GM19438 (cell line): ENCODE data around the gene PALLD.
"Not testable (repeated sequence)": the region's sequence is repeated elsewhere in the genome, so short reads cannot be mapped to it uniquely, and the experiment has no call there.

Experiments used
- ATAC-seq: cut with Tn5 transposase; IDR thresholded peaks from one replicate; pipeline ENCODE4 v1.9.1; 2021; ENCODE audit warnings: low read depth; ENCODE audit not compliant: unreplicated experiment

Gene PALLD

DNA sequence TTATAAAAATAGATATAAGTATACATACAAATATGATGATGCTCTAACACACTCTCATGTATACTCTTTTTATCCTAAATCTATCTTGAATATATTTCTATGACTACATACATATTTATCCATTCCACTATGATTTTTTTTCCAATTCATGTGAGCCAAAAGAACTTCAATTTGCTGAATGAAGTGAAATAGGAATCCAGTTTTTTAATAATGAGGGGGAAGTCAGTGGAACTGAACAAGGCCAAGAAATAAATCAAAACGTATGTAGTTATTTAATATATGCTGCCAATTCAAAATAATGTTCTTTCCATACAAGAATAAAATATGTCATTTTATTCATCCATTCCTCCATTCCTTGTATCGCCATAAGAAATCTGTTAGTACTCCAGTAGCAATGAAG lies 6.1 kb upstream of the PALLD start:
- ATAC-seq = no peak

GRCh38 chr4:168491563-168491962 lies 5.3 kb upstream of the PALLD start:
- ATAC-seq = no peak

- ATAC-seq = no peak
Measured at GRCh38 chr4:168498251-168498650, 1.4 kb downstream of the PALLD start.

- ATAC-seq = no peak
Measured at GRCh38 chr4:168499241-168499640, 2.4 kb downstream of the PALLD start.

DNA sequence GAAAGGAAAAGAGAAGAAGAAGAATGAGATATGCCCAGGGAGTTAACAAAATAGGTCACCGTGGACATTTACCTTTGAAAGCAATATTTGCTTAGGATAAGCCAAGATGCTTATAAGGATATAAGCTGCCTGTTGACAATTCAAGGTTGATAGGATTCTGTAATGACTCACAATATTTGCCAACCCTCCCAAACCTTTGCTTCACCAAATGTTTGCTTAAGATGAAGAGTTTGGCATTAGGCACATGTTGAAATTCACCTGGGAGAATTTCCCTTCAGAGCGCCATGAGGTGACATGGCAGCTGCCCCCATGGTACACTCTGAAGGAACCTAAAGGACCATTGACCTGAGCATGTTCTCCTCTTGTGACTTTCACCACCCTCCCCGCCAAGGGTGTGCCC lies 4.6 kb downstream of the PALLD start:
- no peak for ATAC-seq

DNA sequence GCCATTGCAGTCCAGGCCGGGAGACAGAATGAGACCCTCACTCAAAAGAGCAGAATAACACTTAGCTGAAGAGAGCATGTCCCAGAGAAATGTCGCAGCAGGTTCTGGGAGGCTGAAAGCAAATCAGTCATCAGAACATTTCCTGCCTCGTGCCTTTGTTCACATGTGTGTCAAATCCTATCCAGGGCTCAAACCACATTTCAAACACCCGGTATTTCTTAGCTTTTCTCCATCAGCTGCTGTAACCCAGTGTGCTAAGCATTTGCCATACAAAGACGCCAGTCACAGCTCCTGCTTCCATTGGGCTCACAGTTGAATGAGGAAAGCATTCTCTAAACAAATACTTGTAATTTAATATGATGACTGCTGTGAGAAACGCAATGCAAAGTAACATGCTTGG lies 6.0 kb downstream of the PALLD start:
- ATAC-seq = no peak

DNA sequence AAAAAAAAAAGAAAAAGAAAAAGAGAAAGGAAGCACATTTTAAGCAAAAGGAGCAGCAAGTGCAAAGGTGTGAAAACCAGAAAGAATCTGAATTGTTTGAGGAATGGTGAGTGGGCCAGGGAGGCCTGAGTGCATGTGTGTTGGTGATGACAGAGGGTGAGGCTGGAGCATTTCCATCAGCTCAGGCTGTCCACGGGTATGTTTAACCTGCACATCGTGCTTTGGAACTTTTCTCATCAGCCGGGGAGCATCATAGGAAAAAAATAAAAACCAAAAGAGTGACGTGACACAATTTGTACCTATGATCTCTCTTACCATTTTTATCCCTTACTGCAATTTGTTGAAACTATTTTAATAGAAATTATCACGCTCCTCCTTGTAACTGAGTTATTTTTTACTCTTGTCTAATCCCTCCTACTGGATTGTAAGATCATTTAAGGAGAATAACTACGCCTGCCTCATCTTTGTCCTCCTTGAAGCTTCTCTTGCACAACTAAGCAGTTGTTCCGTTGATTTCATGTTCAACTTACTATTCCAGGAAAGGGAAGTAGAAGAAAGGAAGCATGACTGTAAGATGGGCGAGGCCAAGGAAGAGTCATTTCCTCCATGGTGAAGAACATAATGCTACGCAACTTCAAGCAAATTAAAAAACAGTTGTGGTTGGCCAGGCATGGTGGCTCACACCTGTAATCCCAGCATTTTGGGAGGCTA lies 7.0 kb downstream of the PALLD start:
- ATAC-seq = no peak

- no peak for ATAC-seq
Measured at GRCh38 chr4:168504526-168504925, 7.7 kb downstream of the PALLD start.

GRCh38 chr4:168506014-168506413 lies 9.2 kb downstream of the PALLD start:
- ATAC-seq = no peak

- ATAC-seq = no peak
Measured at GRCh38 chr4:168507178-168507815, 10.4 kb downstream of the PALLD start.

DNA sequence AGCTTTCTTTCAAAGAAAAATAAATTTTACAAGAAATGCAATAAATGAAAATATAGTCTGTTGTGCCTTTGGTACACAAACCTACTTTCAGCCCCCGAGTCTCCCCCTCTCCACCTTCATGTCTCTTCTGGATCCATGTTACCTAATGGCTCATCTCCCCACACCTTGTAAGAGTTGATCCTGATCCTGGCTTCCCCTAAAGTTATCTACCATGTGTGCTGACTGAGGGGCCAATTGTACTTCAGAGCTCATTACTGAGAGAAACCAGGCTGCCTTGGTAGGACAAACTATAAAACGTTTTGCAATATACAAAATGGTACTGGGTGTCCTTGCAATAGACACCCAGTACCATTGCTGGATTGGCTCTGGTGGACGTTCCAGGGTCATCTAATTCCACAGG lies 11.8 kb downstream of the PALLD start:
- ATAC-seq = no peak

GRCh38 chr4:168509786-168510185 lies 12.9 kb downstream of the PALLD start:
- no peak for ATAC-seq

GRCh38 chr4:168511780-168512489 lies 15.1 kb downstream of the PALLD start:
- no peak for ATAC-seq

DNA sequence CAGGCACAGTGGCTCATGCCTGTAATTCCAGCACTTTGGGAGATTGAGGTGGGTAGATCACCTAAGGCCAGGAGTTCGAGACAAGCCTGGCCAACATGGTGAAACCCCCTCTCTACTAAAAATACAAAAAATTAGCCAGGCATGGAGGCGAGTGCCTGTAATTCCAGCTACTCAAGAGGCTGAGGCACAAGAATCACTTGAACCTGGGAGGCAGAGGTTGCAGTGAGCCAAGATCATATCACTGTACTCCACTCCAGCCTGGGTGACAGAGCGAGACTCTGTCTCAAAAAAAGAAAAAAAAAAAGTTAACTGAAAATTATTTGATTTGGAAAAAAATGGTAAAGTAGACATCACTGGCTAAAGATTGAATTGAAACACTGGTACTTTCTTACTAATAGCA lies 17.0 kb downstream of the PALLD start:
- not testable (repeated sequence) for ATAC-seq

GRCh38 chr4:168514249-168514852 lies 17.5 kb downstream of the PALLD start:
- ATAC-seq = no peak

DNA sequence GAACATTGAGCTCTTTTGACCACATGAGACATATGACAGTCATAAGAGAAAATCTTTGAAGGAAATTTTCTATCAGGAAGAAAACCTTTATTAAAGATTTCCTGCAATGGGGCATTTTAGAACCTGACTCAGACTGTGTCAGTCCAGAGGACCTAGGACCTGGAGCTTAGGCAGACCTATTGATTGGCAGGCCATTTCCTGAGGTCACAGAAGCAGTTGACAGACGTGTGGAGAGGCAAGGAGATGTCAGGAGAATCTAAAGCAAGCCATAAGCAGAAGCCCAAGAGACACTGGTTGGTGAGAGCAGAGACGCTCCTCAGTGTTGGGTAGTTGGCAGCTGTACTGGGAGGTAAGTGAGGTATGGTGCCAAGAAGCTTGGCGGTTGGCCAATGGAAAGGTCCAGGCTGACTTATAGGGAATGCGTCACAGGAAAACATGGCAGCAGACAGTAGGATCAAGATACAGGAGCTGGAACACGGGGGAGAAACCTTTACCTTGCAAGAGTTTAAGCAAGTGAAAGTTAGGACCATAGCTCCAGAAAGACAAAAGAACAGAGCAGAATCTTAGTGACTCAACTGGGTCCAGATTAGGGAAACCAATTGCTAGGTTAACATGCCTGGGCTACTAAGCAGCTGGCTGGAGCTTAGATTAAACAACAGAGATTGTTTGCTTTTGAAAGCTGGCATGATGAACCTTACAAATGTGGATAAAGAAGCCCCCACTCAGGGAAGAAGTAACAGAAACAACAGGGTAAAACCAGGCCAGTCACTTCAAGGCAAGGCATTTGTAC lies 18.6 kb downstream of the PALLD start:
- ATAC-seq = no peak

DNA sequence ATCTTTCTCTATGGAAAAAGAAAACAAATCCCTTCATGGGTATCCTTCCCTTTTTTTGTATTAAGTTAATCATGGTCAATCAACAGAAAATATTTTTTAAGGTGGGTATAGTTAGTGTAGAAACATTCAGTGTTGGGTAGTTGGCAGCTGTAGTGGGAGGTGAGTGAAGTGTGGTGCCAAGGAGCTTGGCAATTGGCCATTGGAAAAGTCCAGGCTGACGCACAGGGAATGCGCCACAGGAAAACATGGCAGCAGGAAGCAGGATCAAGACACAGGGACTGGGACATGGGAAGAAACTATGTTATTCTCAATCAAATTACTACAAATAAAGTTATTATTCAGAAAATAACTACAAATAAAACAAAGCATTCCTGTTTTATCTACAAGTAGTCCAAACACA lies 20.0 kb downstream of the PALLD start:
- no peak for ATAC-seq

DNA sequence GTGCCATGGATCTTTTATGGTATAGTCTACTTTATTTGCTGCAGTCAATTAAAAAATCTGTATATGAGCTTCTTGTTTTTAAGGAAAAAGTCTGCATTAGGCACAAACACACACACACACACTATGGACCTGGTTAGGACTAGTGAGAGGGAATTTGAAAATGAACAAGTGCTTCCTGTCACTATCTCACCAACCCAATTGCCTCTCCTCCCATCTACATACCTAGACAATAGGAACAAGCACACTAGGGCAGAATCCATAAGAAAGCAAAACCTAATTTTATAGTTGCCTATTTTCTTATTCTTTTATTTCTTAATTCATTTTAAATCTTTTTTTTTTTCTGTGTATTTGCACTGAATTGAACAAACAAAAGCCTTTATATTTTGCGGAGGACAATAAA lies 22.7 kb downstream of the PALLD start:
- ATAC-seq = no peak

DNA sequence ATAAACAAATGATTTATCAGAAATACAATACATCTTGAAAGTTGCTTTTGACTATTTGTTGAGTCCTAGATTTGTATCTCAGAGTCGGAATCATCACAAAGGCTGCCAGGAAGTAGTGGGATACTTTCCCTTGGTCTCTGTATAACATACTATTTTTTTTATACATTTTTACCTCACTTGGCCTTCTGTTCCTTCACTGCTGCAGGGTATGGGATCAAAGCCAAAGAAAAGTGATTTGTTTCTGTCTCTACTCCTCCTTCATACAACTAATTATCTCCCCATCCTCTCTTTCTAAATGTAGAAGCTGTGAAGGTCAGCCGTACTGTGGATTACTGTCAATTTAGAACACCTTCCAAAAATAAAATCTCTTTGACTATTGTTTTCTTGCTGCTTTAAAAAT lies 24.9 kb downstream of the PALLD start:
- no peak for ATAC-seq

GRCh38 chr4:168522356-168522755 lies 25.5 kb downstream of the PALLD start:
- no peak for ATAC-seq
